ENCODE results near the gene CCSAP.

Gene CCSAP

GRCh38 chr1:229286099-229286766, 56.6 kb downstream of the CCSAP start:
- TF ChIP-seq SPI1 (IDR thresholded peaks at IDR 0.05; ENCODE audit: borderline replicate concordance, low read depth) = no peak
- TF ChIP-seq, protein P1, sequence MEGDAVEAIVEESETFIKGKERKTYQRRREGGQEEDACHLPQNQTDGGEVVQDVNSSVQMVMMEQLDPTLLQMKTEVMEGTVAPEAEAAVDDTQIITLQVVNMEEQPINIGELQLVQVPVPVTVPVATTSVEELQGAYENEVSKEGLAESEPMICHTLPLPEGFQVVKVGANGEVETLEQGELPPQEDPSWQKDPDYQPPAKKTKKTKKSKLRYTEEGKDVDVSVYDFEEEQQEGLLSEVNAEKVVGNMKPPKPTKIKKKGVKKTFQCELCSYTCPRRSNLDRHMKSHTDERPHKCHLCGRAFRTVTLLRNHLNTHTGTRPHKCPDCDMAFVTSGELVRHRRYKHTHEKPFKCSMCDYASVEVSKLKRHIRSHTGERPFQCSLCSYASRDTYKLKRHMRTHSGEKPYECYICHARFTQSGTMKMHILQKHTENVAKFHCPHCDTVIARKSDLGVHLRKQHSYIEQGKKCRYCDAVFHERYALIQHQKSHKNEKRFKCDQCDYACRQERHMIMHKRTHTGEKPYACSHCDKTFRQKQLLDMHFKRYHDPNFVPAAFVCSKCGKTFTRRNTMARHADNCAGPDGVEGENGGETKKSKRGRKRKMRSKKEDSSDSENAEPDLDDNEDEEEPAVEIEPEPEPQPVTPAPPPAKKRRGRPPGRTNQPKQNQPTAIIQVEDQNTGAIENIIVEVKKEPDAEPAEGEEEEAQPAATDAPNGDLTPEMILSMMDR (IDR thresholded peaks at IDR 0.05; ENCODE audit: insufficient read depth, low read length) = no peak
- TF ChIP-seq GABPA (IDR thresholded peaks at IDR 0.05; ENCODE audit: low read depth) = no peak
- TF ChIP-seq REST (IDR thresholded peaks at IDR 0.05; ENCODE audit: insufficient replicate concordance, low read depth) = no peak
- no peak for TF ChIP-seq POLR2AphosphoS5 (IDR thresholded peaks at IDR 0.05; ENCODE audit: low read depth)
- no peaks in the 10 kb centered on the region for H3K27me3 ChIP-seq (ENCODE audit: insufficient read depth, poor library complexity, severe bottlenecking)
- no peak for DNase-seq (ENCODE audit: low read depth in 1 of 2, low spot score in 1 of 2)
- H3K4me3 ChIP-seq (replicated peaks; ENCODE audit: insufficient read depth, low read length) = no peak overlapping the region
- H3K27ac ChIP-seq (replicated peaks) = no peak overlapping the region

DNA sequence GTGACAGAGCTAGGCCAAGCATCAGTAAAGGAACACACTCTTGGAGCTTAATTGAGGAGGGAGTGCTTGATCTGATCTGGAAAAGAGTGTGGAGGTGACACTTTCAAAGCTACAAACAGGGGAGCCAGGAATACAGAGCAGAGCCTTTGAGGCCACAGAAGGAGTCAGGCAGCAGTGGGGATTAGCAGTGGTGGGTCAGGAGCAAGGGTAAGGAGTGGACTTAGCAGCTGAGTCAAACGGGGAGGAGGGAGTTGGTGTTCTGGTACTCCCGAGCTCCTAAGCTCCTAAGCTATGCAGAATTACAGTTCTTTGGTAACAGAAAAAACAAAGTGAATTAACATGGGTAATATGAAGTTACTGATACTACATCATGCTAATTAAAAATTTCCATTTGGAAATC, 57.4 kb downstream of the CCSAP start:
- no peak overlapping the region for H3K4me3 ChIP-seq (replicated peaks; ENCODE audit: insufficient read depth, low read length)
- no peak overlapping the region for H3K27ac ChIP-seq (replicated peaks)
- DNase-seq (ENCODE audit: low read depth in 1 of 2, low spot score in 1 of 2) = no peak
- no peak for TF ChIP-seq REST (IDR thresholded peaks at IDR 0.05; ENCODE audit: insufficient replicate concordance, low read depth)
- no peak for TF ChIP-seq GABPA (IDR thresholded peaks at IDR 0.05; ENCODE audit: low read depth)
- TF ChIP-seq, protein P1 (IDR thresholded peaks at IDR 0.05; ENCODE audit: insufficient read depth, low read length) = no peak
- no peak for TF ChIP-seq POLR2AphosphoS5 (IDR thresholded peaks at IDR 0.05; ENCODE audit: low read depth)
- no peak for TF ChIP-seq SPI1 (IDR thresholded peaks at IDR 0.05; ENCODE audit: borderline replicate concordance, low read depth)
- no peaks in the 10 kb centered on the region for H3K27me3 ChIP-seq (ENCODE audit: insufficient read depth, poor library complexity, severe bottlenecking)

- no peak overlapping the region for H3K4me3 ChIP-seq (replicated peaks; ENCODE audit: insufficient read depth, low read length)
- TF ChIP-seq, protein P1 (IDR thresholded peaks at IDR 0.05; ENCODE audit: insufficient read depth, low read length) = no peak
- TF ChIP-seq REST (IDR thresholded peaks at IDR 0.05; ENCODE audit: insufficient replicate concordance, low read depth) (no peak), SPI1 (IDR thresholded peaks at IDR 0.05; ENCODE audit: borderline replicate concordance, low read depth) (no peak), GABPA (IDR thresholded peaks at IDR 0.05; ENCODE audit: low read depth) (no peak), POLR2AphosphoS5 (IDR thresholded peaks at IDR 0.05; ENCODE audit: low read depth) (no peak)
- H3K27ac ChIP-seq (replicated peaks) = no peak overlapping the region
- no peaks in the 10 kb centered on the region for H3K27me3 ChIP-seq (ENCODE audit: insufficient read depth, poor library complexity, severe bottlenecking)
- DNase-seq (ENCODE audit: low read depth in 1 of 2, low spot score in 1 of 2) = no peak
These were observed 58.0 kb downstream of the CCSAP start for GRCh38 chr1:229284887-229285286.

All from HL-60 (cell line).